GM19328 (cell line): Measurements from ENCODE around the gene SLCO1C1.
"Not testable (repeated sequence)": the region's sequence is repeated elsewhere in the genome, so short reads cannot be mapped to it uniquely, and the experiment has no call there.

Experiments
- ATAC-seq: cut with Tn5 transposase; IDR thresholded peaks from one replicate; pipeline ENCODE4 v1.9.1; 2021; ENCODE audit warnings: mild to moderate bottlenecking, moderate library complexity; ENCODE audit not compliant: unreplicated experiment

The SLCO1C1 gene

DNA sequence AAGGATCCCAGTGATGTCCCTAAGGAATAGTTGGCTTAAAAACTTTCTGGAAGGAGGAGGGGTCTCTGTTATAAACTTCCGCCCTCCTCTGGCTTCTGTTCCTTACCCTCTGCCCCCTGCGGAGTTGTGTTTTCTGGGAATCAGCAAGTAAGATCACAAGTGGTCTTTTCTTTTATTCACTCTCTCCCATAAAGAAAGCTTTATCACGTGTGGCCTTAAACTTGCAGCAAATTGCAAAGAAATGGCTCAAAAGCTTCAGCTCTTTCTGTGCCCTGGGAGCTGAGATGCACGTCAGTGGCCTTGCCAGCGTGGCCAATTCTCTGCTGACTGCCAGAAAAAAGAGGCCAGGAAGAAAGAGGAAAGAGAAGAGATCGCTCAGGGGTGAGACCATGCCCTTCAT, at the start of gene SLCO1C1:
Gene SLCO1C1, plus strand, starts transcription at position 101 of the 400 bp plus-strand sequence. CDS start 4,245 bp downstream, outside the sequence.
- no peak for ATAC-seq

GRCh38 chr12:20646239-20646827, 48.8 kb upstream of the SLCO1C1 start:
- no peak for ATAC-seq

GRCh38 chr12:20653871-20654270, 41.3 kb upstream of the SLCO1C1 start:
- ATAC-seq: no peak

GRCh38 chr12:20656600-20656999, 38.5 kb upstream of the SLCO1C1 start:
- ATAC-seq: no peak

DNA sequence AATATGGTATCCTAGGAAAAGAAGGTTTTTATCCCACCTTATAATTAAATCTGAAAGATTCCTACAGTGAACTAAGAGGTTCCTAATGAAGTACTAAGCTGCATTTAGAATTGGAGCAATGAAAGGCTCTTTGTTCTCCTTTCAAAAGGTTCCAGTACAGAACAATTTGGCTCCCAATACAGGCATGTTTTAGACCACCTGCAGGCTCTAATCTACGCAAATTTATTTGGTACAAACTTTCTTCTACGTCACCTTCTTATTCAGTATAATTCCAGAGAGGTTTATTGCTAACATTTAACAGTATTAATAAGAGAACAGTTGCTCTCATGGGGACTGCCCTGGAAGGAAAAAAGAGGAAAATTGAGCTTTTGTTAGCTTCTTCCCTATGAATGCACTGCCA, 37.6 kb upstream of the SLCO1C1 start:
- no peak for ATAC-seq

DNA sequence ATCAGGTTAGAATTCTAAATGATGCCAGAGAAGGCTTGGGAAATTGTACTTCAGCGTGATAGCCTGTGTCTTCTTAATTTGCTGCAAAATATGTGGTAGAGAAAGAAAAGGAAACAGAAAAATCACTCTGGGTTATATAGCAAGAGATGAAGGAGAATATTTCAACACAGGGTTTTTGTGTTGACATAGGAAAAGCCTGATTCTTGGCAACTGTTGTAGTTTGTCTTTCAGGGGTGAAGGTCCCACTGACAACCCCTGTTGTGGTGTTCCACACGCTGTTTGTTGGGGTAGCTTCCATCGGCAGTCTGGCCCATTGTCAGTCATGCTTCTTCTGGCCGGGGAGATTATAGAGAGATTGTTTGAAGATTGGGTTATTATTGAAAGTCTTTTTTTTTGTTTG, 13.8 kb upstream of the SLCO1C1 start:
- ATAC-seq: no peak

DNA sequence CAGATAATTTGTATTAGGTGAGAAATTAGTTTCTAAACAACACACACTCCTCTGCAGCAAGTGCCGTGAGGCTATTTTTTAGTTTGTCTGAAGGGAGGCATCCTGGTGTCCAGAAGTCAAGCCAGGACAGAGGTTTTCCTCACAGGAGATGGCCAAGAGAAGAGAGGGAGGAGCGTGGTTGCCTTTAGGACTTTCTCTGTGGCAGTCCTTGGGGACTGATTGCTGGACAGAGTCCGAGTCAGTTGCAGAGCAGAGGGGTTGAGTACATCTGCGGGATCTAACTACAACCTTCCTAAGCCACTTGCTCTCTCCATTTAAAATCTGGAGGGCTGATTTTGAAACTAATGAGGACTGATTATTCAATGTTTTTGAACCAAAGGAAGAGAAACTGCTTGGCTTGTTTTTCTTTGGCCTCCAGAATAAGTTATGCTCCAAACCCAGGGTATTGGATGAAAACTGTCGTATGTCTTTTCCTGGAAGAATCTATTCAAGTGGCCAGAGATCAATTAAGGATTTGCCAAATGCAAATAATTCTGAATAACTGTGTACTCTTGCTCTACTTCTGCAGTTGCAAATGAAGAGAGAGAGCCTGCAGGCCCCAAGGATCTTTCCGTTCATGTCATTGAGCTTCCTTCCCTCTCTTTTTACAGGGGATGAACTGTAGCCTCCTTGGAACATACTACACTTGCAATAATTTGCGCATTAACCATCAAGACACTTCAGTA, 1.2 kb downstream of the SLCO1C1 start:
- no peak for ATAC-seq

DNA sequence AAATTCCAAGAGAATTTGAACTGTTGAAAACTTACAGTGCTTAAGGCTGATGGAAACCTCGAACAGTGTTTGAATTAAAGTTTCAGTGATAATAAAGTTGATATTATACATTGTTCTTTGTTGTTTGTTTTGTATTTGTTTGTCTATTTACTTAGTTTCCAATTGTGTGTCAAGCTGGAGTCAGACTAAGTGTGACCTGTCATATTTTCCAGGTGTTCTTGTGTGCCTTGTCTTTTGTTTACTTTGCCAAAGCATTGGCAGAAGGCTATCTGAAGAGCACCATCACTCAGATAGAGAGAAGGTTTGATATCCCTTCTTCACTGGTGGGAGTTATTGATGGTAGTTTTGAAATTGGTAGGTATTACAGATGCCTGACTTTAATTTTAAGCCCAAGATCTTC, 6.0 kb downstream of the SLCO1C1 start:
- no peak for ATAC-seq

DNA sequence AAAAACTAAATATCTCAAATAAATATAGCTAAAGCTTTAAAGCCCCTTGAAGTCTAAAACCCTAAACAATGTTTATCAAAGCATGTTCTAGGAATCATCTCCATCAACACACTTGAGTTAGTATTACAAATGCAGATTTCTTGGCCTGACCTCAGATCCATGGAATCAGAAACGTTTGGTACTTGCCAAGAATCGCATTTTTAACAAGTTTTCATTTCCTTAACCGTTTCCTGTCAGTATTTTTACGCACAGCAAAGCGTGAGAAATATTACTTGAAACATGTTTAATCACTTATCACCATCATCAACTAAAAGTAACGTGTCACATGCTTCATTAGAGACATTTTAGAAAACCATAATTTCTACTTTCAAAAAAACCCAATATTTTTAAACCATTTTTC, 9.7 kb downstream of the SLCO1C1 start:
- no peak for ATAC-seq

- no peak for ATAC-seq
These were observed 16.7 kb downstream of the SLCO1C1 start for GRCh38 chr12:20711846-20712245.

DNA sequence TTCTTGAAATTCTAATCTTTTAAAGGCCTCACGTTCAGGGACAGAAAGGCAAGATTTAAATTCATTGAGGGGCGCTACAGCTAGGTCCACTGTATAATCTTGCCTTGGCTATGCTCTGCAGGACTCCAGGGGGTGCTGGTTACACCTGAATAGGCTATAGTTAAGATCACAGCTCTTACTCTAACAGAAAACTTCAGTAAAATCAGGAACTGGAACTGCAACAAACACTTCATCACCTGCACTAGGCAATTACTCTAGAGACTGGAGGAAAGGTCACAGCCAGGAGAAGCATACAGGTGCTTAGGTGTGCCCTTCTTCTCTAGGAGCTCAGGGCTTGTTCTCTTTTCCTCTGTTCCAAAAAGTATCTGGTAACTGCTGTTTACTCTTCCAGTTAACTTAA, 20.9 kb downstream of the SLCO1C1 start:
- no peak for ATAC-seq

DNA sequence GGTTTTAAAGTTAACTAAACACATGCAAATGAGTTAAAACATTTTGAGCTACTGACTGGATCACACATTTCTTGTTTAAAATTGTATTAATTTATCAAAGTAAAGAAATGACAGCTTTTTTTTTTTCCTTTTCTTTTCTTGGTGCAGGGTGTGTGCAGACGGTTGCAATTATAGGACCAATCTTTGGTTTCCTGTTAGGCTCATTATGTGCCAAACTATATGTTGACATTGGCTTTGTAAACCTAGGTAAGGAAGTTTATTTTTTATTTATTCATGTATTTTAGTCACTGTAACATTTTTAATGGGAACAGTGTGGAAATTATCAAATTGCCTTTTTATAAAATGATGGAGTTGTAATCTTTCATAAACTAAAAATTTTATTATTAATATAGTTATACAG, 21.9 kb downstream of the SLCO1C1 start:
- ATAC-seq: no peak

DNA sequence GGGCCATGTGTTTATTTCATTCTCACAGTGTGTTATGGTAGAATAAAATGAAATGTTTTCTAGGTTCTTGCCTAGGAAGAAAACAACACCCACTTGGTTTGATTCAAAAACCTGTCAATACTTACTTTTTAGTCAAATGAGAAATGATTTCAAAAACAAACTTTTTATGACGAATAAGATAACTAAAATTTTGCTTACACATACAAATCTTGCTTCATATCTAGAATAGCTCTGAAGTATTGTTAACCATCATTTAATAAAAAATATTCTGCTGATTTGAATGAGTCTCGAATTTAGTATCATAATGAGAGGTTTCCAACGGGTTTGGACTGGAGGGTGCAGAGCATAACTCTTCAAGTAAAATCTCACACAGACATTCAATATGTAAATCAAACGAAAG, 23.2 kb downstream of the SLCO1C1 start:
- no peak for ATAC-seq

GRCh38 chr12:20722142-20722541, 27.0 kb downstream of the SLCO1C1 start:
- no peak for ATAC-seq

- no peak for ATAC-seq
These were observed 36.1 kb downstream of the SLCO1C1 start for GRCh38 chr12:20731274-20731673.

- ATAC-seq: no peak
These were observed 45.8 kb downstream of the SLCO1C1 start for GRCh38 chr12:20740972-20741371.

DNA sequence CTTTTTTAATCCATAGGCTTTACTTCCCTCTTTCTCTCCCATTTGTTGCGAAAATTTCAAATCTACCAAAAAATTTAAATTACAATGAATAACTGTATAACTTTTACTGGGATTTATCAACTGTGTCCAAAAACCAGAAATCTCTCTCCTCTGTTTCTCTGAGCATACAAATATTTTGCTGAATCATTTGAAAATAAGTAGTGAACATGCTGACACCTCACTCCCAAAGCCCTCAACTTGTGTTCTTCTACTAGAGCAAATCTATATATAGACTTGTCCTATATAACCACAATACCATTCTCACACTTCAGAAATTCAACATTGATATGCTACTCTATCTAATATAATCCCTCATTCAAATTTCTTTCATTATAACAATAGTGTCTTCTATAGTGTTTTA, 53.1 kb downstream of the SLCO1C1 start:
- ATAC-seq: no peak

DNA sequence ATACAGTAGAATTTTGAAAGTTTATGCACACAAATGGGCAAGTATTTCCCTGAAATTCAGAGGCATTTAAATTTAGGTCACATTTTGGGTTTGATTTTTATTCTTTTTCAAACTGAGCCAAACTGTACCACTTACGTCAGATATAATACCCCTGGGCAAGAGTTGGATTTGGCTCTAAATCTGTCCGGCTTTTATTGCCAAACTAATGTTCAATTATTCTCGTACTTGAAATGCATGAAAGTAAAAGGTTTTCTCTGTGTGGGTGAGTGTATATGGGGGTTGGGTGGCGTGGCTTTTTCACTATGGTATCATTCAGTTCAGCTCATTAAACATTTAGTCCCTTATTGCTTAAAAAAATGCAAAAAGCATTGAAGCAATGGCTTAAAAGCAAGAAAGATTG, 55.9 kb downstream of the SLCO1C1 start:
- ATAC-seq: no peak

GRCh38 chr12:20777420-20777819, 82.3 kb downstream of the SLCO1C1 start:
- no peak for ATAC-seq

GRCh38 chr12:20778969-20779368, 83.8 kb downstream of the SLCO1C1 start:
- ATAC-seq: no peak

GRCh38 chr12:20779971-20780370, 84.8 kb downstream of the SLCO1C1 start:
- not testable (repeated sequence) for ATAC-seq

- not testable (repeated sequence) for ATAC-seq
These were observed 88.7 kb downstream of the SLCO1C1 start for GRCh38 chr12:20783796-20784357.
